ENCODE data around the gene KCTD10. TPM values are rescaled to one million over a fixed set of nuclear protein-coding genes. Genes with fewer than 3 reads are reported as not detected.

KCTD10 gene
- total RNA-seq, 1 donor from 2014 or later, result 47.4 TPM

GRCh38 chr12:109469517-109469916, 7.6 kb downstream of the KCTD10 start:
- TF ChIP-seq CTCF (conservative IDR thresholded peaks at IDR 0.05), result no peak
- DNase-seq (ENCODE audit: extremely low spot score, unreplicated experiment), result no peak
- H3K9me3 Mint-ChIP-seq, result no peaks in the 10 kb centered on the region
- peaks cover 24% of the 10 kb centered on the region for H3K4me1 Mint-ChIP-seq (ENCODE audit: unreplicated experiment)
- no peak overlapping the region for H3K4me3 Mint-ChIP-seq
- no peak overlapping the region for H3K27ac Mint-ChIP-seq
- no peaks in the 10 kb centered on the region for H3K27me3 Mint-ChIP-seq
- peaks cover 16% of the 10 kb centered on the region for H3K36me3 Mint-ChIP-seq

- no peak overlapping the region for H3K4me3 Mint-ChIP-seq
- H3K36me3 Mint-ChIP-seq, result peaks cover 16% of the 10 kb centered on the region
- DNase-seq (ENCODE audit: extremely low spot score, unreplicated experiment), result no peak
- no peaks in the 10 kb centered on the region for H3K9me3 Mint-ChIP-seq
- TF ChIP-seq CTCF (conservative IDR thresholded peaks at IDR 0.05), result no peak
- H3K27me3 Mint-ChIP-seq, result no peaks in the 10 kb centered on the region
- peaks cover 35% of the 10 kb centered on the region for H3K4me1 Mint-ChIP-seq (ENCODE audit: unreplicated experiment)
- no peak overlapping the region for H3K27ac Mint-ChIP-seq
Observed at GRCh38 chr12:109467978-109468676, 9.0 kb downstream of the KCTD10 start.

- Mint-ChIP-seq H3K4me3 (no peak overlapping the region), H3K4me1 (ENCODE audit: unreplicated experiment) (peaks cover 48% of the 10 kb centered on the region), H3K36me3 (peaks cover 16% of the 10 kb centered on the region), H3K27me3 (no peaks in the 10 kb centered on the region), H3K9me3 (no peaks in the 10 kb centered on the region), H3K27ac (no peak overlapping the region)
- no peak for TF ChIP-seq CTCF (conservative IDR thresholded peaks at IDR 0.05)
- no peak for DNase-seq (ENCODE audit: extremely low spot score, unreplicated experiment)
Observed at GRCh38 chr12:109466821-109467220, 10.3 kb downstream of the KCTD10 start.

GRCh38 chr12:109466305-109466704, 10.8 kb downstream of the KCTD10 start:
- Mint-ChIP-seq H3K27ac (no peak overlapping the region), H3K27me3 (no peaks in the 10 kb centered on the region), H3K4me1 (ENCODE audit: unreplicated experiment) (peaks cover 53% of the 10 kb centered on the region), H3K36me3 (peaks cover 16% of the 10 kb centered on the region), H3K4me3 (no peak overlapping the region), H3K9me3 (no peaks in the 10 kb centered on the region)
- TF ChIP-seq CTCF (conservative IDR thresholded peaks at IDR 0.05), result no peak
- DNase-seq (ENCODE audit: extremely low spot score, unreplicated experiment), result no peak

- Mint-ChIP-seq H3K4me3 (no peak overlapping the region), H3K36me3 (peaks cover 16% of the 10 kb centered on the region), H3K27me3 (no peaks in the 10 kb centered on the region), H3K27ac (peak overlapping the region; percentile 83), H3K9me3 (no peaks in the 10 kb centered on the region), H3K4me1 (ENCODE audit: unreplicated experiment) (peaks cover 50% of the 10 kb centered on the region)
- TF ChIP-seq CTCF (conservative IDR thresholded peaks at IDR 0.05), result no peak
- DNase-seq (ENCODE audit: extremely low spot score, unreplicated experiment), result no peak
Observed at GRCh38 chr12:109464642-109465351, 12.3 kb downstream of the KCTD10 start.

All from type B pancreatic cell (in vitro differentiated cells).